Gastrocnemius medialis (tissue), 4 donors: ENCODE data around the gene HIPK2. TPM values are rescaled to one million over a fixed set of nuclear protein-coding genes. Genes with fewer than 3 reads are reported as not detected.

Experiments
- ATAC-seq, 2 donors: fragments of 150-250 bp; one replicate each; pipeline ENCODE4 v1.9.1; 2016
- DNase-seq, 2 donors: peaks; one replicate each; pipeline ENCODE4 v3.0.0-alpha.2; 2019
- H3K27ac ChIP-seq, 4 donors: fragments of 200-600 bp; sonication (generic); 1 replicate in 1 of 4; 2 replicates in 3 of 4; pipeline ENCODE4 v1.5.1; 2016 to 2018; ENCODE audit warnings: mild to moderate bottlenecking in 2 of 4, moderate library complexity in 1 of 4
- H3K27me3 ChIP-seq, 3 donors: fragments of 200-600 bp; sonication (generic) in 2 of 3; 1 replicate in 1 of 3; 2 replicates in 2 of 3; pipeline versions ENCODE4 v1.5.1 to v1.6.0; 2016 to 2019; ENCODE audit warnings: mild to moderate bottlenecking in 1 of 3, moderate library complexity in 1 of 3
- H3K36me3 ChIP-seq, 2 donors: fragments of 200-600 bp; sonication (generic) in 1 of 2; one replicate each; pipeline ENCODE4 v1.5.1; 2017 to 2018
- H3K4me1 ChIP-seq, 2 donors: fragments of 200-600 bp; sonication (generic) in 1 of 2; one replicate each; pipeline ENCODE4 v1.5.1; 2016 to 2017; ENCODE audit warnings: mild to moderate bottlenecking in 2 of 2
- H3K4me3 ChIP-seq, 4 donors: fragments of 200-600 bp; sonication (generic) in 3 of 4; 1 replicate in 1 of 4; 2 replicates in 3 of 4; pipeline ENCODE4 v1.5.1; 2016 to 2019; ENCODE audit warnings: mild to moderate bottlenecking in 2 of 4
- H3K9me3 ChIP-seq, 3 donors: fragments of 200-600 bp; sonication (generic) in 2 of 3; 1 replicate in 1 of 3; 2 replicates in 2 of 3; pipeline ENCODE4 v1.5.1; 2016 to 2019
- POLR2A ChIP-seq, 2 donors: fragments of 450-650 bp; IDR thresholded peaks; one replicate each; pipeline ENCODE4 v1.6.1; 2017; ENCODE audit warnings: antibody characterized with exemption in 2 of 2, mild to moderate bottlenecking in 2 of 2, moderate library complexity in 2 of 2
- in situ Hi-C, 4 donors: fragments of 200-750 bp; cut with MboI; loops; one replicate each; pipeline versions ENCODE4 v1.15.0 to v1.8.0; 2017; ENCODE audit warnings: low sequenced_read_pairs in 4 of 4
- intact Hi-C: fragments of 100-400 bp; cut with DNase I; formaldehyde crosslinking; loops from one replicate; pipeline ENCODE4 v1.15.1; 2023; ENCODE audit warnings: low total_unique reads
- total RNA-seq, 4 donors: library from RNA; depleted of rRNA; stranded (reverse); fragments of >200 nt; gene quantifications; one replicate each; pipeline versions ENCODE4 v1.1.0 to v1.2.3, GENCODE V29; 2016
- TF ChIP-seq, protein P1 (sequence below), 5 experiments: fragments of 450-650 bp in 3 of 5; fragments of 200-600 bp in 2 of 5; sonication (generic) in 2 of 5; IDR thresholded peaks in 4 of 5; conservative IDR thresholded peaks in 1 of 5; 1 replicate in 4 of 5; 2 replicates in 1 of 5; pipeline ENCODE4 v1.5.1; 2016 to 2019; ENCODE audit warnings: antibody characterized with exemption in 5 of 5, mild to moderate bottlenecking in 3 of 5, moderate library complexity in 3 of 5

HIPK2 gene
- total RNA-seq, 4 donors from 2014 or later: 30.5 to 77.4 (median 58.9) TPM

GRCh38 chr7:139774376-139774775, 3.4 kb downstream of the HIPK2 start:
- no peak for ATAC-seq
- H3K9me3 ChIP-seq: no peaks in the 10 kb centered on the region
- in situ Hi-C loops: loop anchor here in 3 of 4 donors (10.0 to 25.0 kb wide), 3 partner anchors 130 to 388 kb away; no protein-coding TSS in a partner anchor

DNA sequence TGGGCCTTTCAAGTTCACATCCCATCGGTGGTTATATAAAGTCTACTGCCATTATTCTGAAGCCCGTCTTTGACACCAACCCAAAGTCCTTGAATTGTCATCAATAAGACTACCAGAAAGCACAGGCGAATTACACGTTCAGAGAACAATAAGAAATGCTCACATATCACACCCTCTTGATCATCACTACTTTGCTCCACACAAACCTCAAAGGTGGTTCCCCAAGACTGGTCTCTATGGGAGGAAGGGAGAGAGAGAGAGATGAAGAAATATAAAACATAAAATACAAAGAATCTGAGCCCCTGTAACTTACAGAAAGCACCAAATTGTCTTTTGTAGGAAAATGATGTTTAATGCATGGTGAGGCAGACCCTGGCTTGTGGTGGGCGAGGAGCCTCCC, 4.4 kb downstream of the HIPK2 start:
- no peaks in the 10 kb centered on the region for H3K9me3 ChIP-seq
- ATAC-seq (no peak), DNase-seq (no peak)
- TF ChIP-seq, protein P1, sequence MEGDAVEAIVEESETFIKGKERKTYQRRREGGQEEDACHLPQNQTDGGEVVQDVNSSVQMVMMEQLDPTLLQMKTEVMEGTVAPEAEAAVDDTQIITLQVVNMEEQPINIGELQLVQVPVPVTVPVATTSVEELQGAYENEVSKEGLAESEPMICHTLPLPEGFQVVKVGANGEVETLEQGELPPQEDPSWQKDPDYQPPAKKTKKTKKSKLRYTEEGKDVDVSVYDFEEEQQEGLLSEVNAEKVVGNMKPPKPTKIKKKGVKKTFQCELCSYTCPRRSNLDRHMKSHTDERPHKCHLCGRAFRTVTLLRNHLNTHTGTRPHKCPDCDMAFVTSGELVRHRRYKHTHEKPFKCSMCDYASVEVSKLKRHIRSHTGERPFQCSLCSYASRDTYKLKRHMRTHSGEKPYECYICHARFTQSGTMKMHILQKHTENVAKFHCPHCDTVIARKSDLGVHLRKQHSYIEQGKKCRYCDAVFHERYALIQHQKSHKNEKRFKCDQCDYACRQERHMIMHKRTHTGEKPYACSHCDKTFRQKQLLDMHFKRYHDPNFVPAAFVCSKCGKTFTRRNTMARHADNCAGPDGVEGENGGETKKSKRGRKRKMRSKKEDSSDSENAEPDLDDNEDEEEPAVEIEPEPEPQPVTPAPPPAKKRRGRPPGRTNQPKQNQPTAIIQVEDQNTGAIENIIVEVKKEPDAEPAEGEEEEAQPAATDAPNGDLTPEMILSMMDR (IDR thresholded peaks at IDR 0.05 in 4 of 5, conservative IDR thresholded peaks at IDR 0.05 in 1 of 5): no peak
- no peak for TF ChIP-seq POLR2A (IDR thresholded peaks at IDR 0.05)
- in situ Hi-C loops (loop anchor here in 3 of 4 donors (10.0 to 25.0 kb wide), 3 partner anchors 129 to 389 kb away; no protein-coding TSS in a partner anchor), intact Hi-C loops (no loop called here)
- H3K27me3 ChIP-seq: no peaks in the 10 kb centered on the region
- H3K36me3 ChIP-seq: peaks cover 0 to 9% of the 10 kb centered on the region in 2 donors
- no peak overlapping the region for H3K4me3 ChIP-seq
- peaks cover 34 to 39% of the 10 kb centered on the region in 2 donors for H3K4me1 ChIP-seq
- H3K27ac ChIP-seq: peak overlapping the region in 1 of 4 donors; percentile 99

More at GRCh38 chr7:139774376-139774775, 3.4 kb downstream of the HIPK2 start:
- H3K27ac ChIP-seq: peak overlapping the region in 3 of 4 donors; percentile 94 to 99 (median 98)
- H3K4me3 ChIP-seq: no peak overlapping the region
- intact Hi-C loops: no loop called here
- DNase-seq: no peak
- H3K27me3 ChIP-seq: no peaks in the 10 kb centered on the region
- H3K4me1 ChIP-seq: peaks cover 35 to 39% of the 10 kb centered on the region in 2 donors
- TF ChIP-seq, protein P1 (IDR thresholded peaks at IDR 0.05 in 4 of 5, conservative IDR thresholded peaks at IDR 0.05 in 1 of 5): no peak
- TF ChIP-seq POLR2A (IDR thresholded peaks at IDR 0.05): no peak
- H3K36me3 ChIP-seq: peaks cover 0 to 9% of the 10 kb centered on the region in 2 donors

GRCh38 chr7:139772873-139773272, 4.9 kb downstream of the HIPK2 start:
- H3K4me3 ChIP-seq: no peak overlapping the region
- peaks cover 0 to 9% of the 10 kb centered on the region in 2 donors for H3K36me3 ChIP-seq
- ATAC-seq (no peak), DNase-seq (no peak)
- H3K27me3 ChIP-seq: no peaks in the 10 kb centered on the region
- H3K4me1 ChIP-seq: peaks cover 36 to 42% of the 10 kb centered on the region in 2 donors
- in situ Hi-C loops: loop anchor here in 3 of 4 donors (10.0 to 25.0 kb wide), 3 partner anchors 128 to 389 kb away; no protein-coding TSS in a partner anchor
- H3K9me3 ChIP-seq: no peaks in the 10 kb centered on the region
- intact Hi-C loops: no loop called here
- TF ChIP-seq POLR2A (IDR thresholded peaks at IDR 0.05): no peak
- TF ChIP-seq, protein P1 (IDR thresholded peaks at IDR 0.05 in 4 of 5, conservative IDR thresholded peaks at IDR 0.05 in 1 of 5): no peak
- no peak overlapping the region for H3K27ac ChIP-seq

- DNase-seq (no peak), ATAC-seq (no peak)
- in situ Hi-C loops (loop anchor here in 3 of 4 donors (10.0 to 25.0 kb wide), 3 partner anchors 127 to 390 kb away; no protein-coding TSS in a partner anchor), intact Hi-C loops (no loop called here)
- H3K9me3 ChIP-seq: no peaks in the 10 kb centered on the region
- peaks cover 43 to 48% of the 10 kb centered on the region in 2 donors for H3K4me1 ChIP-seq
- no peaks in the 10 kb centered on the region for H3K27me3 ChIP-seq
- TF ChIP-seq POLR2A (IDR thresholded peaks at IDR 0.05): no peak
- TF ChIP-seq, protein P1 (IDR thresholded peaks at IDR 0.05 in 4 of 5, conservative IDR thresholded peaks at IDR 0.05 in 1 of 5): no peak
- no peak overlapping the region for H3K27ac ChIP-seq
- peaks cover 0 to 9% of the 10 kb centered on the region in 2 donors for H3K36me3 ChIP-seq
- H3K4me3 ChIP-seq: no peak overlapping the region
These were observed 5.7 kb downstream of the HIPK2 start for GRCh38 chr7:139772115-139772514.
